Measurements from ENCODE around the gene FAF2.

Gene FAF2

GRCh38 chr5:176540956-176541337 lies 92.8 kb downstream of the FAF2 start:
- Histone ChIP-seq H3K4me3 (ENCODE audit: low read depth, low read length) (no peak overlapping the region), H3K9ac (no peak overlapping the region), H3K9me3 (ENCODE audit: control insufficient read depth, low read length) (no peaks in the 10 kb centered on the region), H2AFZ (no peak overlapping the region), H3K27me3 (ENCODE audit: control insufficient read depth, insufficient read depth, low read length) (no peaks in the 10 kb centered on the region), H3K79me2 (peaks cover 3% of the 10 kb centered on the region), H3K27ac (no peak overlapping the region), H3K4me2 (ENCODE audit: low read length) (no peak overlapping the region), H3K36me3 (ENCODE audit: control insufficient read depth, insufficient read depth, low read length) (no peaks in the 10 kb centered on the region), H3K4me1 (peaks cover 19% of the 10 kb centered on the region)
- TF ChIP-seq CTCF (IDR thresholded peaks at IDR 0.05) = no peak

- Histone ChIP-seq H3K36me3 (ENCODE audit: control insufficient read depth, insufficient read depth, low read length) (no peaks in the 10 kb centered on the region), H3K27ac (peak overlapping the region; percentile 73), H3K27me3 (ENCODE audit: control insufficient read depth, insufficient read depth, low read length) (no peaks in the 10 kb centered on the region), H3K9ac (no peak overlapping the region), H3K9me3 (ENCODE audit: control insufficient read depth, low read length) (no peaks in the 10 kb centered on the region), H2AFZ (peak overlapping the region; percentile 28), H3K4me3 (ENCODE audit: low read depth, low read length) (peak overlapping the region; percentile 58), H3K79me2 (no peaks in the 10 kb centered on the region), H3K4me1 (peaks cover 19% of the 10 kb centered on the region), H3K4me2 (ENCODE audit: low read length) (peak overlapping the region; percentile 92)
- TF ChIP-seq CTCF (IDR thresholded peaks at IDR 0.05) = no peak
These were observed 93.4 kb downstream of the FAF2 start for GRCh38 chr5:176541338-176542134.

- Histone ChIP-seq H2AFZ (peak overlapping the region; percentile 81), H3K36me3 (ENCODE audit: control insufficient read depth, insufficient read depth, low read length) (no peaks in the 10 kb centered on the region), H3K27ac (peak overlapping the region; percentile 73), H3K27me3 (ENCODE audit: control insufficient read depth, insufficient read depth, low read length) (no peaks in the 10 kb centered on the region), H3K4me1 (peaks cover 19% of the 10 kb centered on the region), H3K79me2 (no peaks in the 10 kb centered on the region), H3K9ac (no peak overlapping the region), H3K4me2 (ENCODE audit: low read length) (peak overlapping the region; percentile 92), H3K9me3 (ENCODE audit: control insufficient read depth, low read length) (no peaks in the 10 kb centered on the region), H3K4me3 (ENCODE audit: low read depth, low read length) (peak overlapping the region; percentile 58)
- TF ChIP-seq CTCF (IDR thresholded peaks at IDR 0.05) = no peak
These were observed 94.0 kb downstream of the FAF2 start for GRCh38 chr5:176542135-176542595.

- H3K4me2 ChIP-seq (ENCODE audit: low read length) = peak overlapping the region; percentile 92
- peak overlapping the region; percentile 99 for H2AFZ ChIP-seq
- peak overlapping the region; percentile 58 for H3K4me3 ChIP-seq (ENCODE audit: low read depth, low read length)
- H3K36me3 ChIP-seq (ENCODE audit: control insufficient read depth, insufficient read depth, low read length) = no peaks in the 10 kb centered on the region
- H3K27ac ChIP-seq = peak overlapping the region; percentile 73
- H3K9ac ChIP-seq = no peak overlapping the region
- no peaks in the 10 kb centered on the region for H3K27me3 ChIP-seq (ENCODE audit: control insufficient read depth, insufficient read depth, low read length)
- no peak for TF ChIP-seq CTCF (IDR thresholded peaks at IDR 0.05)
- no peaks in the 10 kb centered on the region for H3K79me2 ChIP-seq
- H3K9me3 ChIP-seq (ENCODE audit: control insufficient read depth, low read length) = no peaks in the 10 kb centered on the region
- peaks cover 20% of the 10 kb centered on the region for H3K4me1 ChIP-seq
These were observed 94.6 kb downstream of the FAF2 start for GRCh38 chr5:176542596-176543427.

All from parathyroid adenoma (tissue), 2 donors.